Mucosa of descending colon (tissue), 3 donors: ENCODE data around the gene SH2D4B. TPM values are rescaled to one million over a fixed set of nuclear protein-coding genes. Genes with fewer than 3 reads are reported as not detected.
"Not testable (repeated sequence)": the region's sequence is repeated elsewhere in the genome, so short reads cannot be mapped to it uniquely, and the experiment has no call there.

Experiments
- ATAC-seq: fragments of 200-7000 bp; cut with Tn5 transposase; one replicate; pipeline ENCODE4 v1.9.1; 2020; ENCODE audit warnings: mild to moderate bottlenecking, moderate library complexity
- DNase-seq, 3 donors: peaks; one replicate each; pipeline ENCODE4 v3.0.0-alpha.2; 2020
- H3K36me3 ChIP-seq: fragments of 200-600 bp; one replicate; pipeline ENCODE4 v1.8.0; 2021; ENCODE audit warnings: low read depth, mild to moderate bottlenecking
- H3K4me1 ChIP-seq: fragments of 200-600 bp; one replicate; pipeline ENCODE4 v1.8.0; 2021; ENCODE audit warnings: low read depth, mild to moderate bottlenecking
- H3K4me3 ChIP-seq: fragments of 200-600 bp; one replicate; pipeline ENCODE4 v1.8.0; 2021; ENCODE audit warnings: mild to moderate bottlenecking
- H3K9me3 ChIP-seq: fragments of 200-600 bp; one replicate; pipeline ENCODE4 v1.8.0; 2021; ENCODE audit warnings: mild to moderate bottlenecking
- CTCF ChIP-seq: fragments of 200-600 bp; IDR thresholded peaks from one replicate; pipeline ENCODE4 v1.8.0; 2022; ENCODE audit warnings: antibody characterized with exemption, mild to moderate bottlenecking
- intact Hi-C, 2 donors: fragments of 100-400 bp; cut with DNase I in 1 of 2; cut with micrococcal nuclease in 1 of 2; formaldehyde crosslinking; loops; one replicate each; pipeline versions ENCODE4 v1.11.0 to v1.11.1; 2022; cut with DNase I, micrococcal nuclease
- total RNA-seq, 3 donors: library from RNA; stranded (reverse); fragmentation: NEBNext Ultra II Directional in 2 of 3; extraction: Animal tissue kit (Norgen Biotek cat#: 25700) in 2 of 3; gene quantifications; one replicate each; pipeline versions ENCODE4 v1.2.1 to v1.2.4, GENCODE V29; 2021 to 2023
- donor health status: DM: no; HTN: no; CAD: no; lungs with moderate emphysema.
- donor health status: DM: no; HTN: no; CAD: no.
- donor health status: DM: no; HTN: yes; CAD: no.

Gene SH2D4B
- total RNA-seq, 3 donors from 2014 or later: not detected

- H3K36me3 ChIP-seq: no peaks in the 10 kb centered on the region
- H3K9me3 ChIP-seq: no peaks in the 10 kb centered on the region
- no peak overlapping the region for H3K4me3 ChIP-seq
- DNase-seq (peak in 1 of 3 donors; percentile 33), ATAC-seq (peak; percentile 71)
- peaks cover 5% of the 10 kb centered on the region for H3K4me1 ChIP-seq
- intact Hi-C loops: no loop called here
- TF ChIP-seq CTCF: no peak
These were observed 8.1 kb upstream of the SH2D4B start for GRCh38 chr10:80529604-80530003.

GRCh38 chr10:80530251-80530650, 7.5 kb upstream of the SH2D4B start:
- peak in 2 of 3 donors; percentile 36 to 55 for DNase-seq
- no peaks in the 10 kb centered on the region for H3K36me3 ChIP-seq
- H3K9me3 ChIP-seq: no peaks in the 10 kb centered on the region
- peaks cover 5% of the 10 kb centered on the region for H3K4me1 ChIP-seq
- intact Hi-C loops: no loop called here
- no peak overlapping the region for H3K4me3 ChIP-seq
- ATAC-seq: peak; percentile 69
- TF ChIP-seq CTCF: no peak

- DNase-seq (no peak), ATAC-seq (no peak)
- H3K4me3 ChIP-seq: no peak overlapping the region
- intact Hi-C loops: no loop called here
- H3K4me1 ChIP-seq: peaks cover 5% of the 10 kb centered on the region
- H3K36me3 ChIP-seq: no peaks in the 10 kb centered on the region
- H3K9me3 ChIP-seq: no peaks in the 10 kb centered on the region
- TF ChIP-seq CTCF: no peak
These were observed 6.9 kb upstream of the SH2D4B start for GRCh38 chr10:80530816-80531215.

GRCh38 chr10:80532571-80532970, 5.1 kb upstream of the SH2D4B start:
- no peak for DNase-seq

GRCh38 chr10:80534059-80534458, 3.6 kb upstream of the SH2D4B start:
- DNase-seq, H3K4me1 ChIP-seq, H3K4me3 ChIP-seq, intact Hi-C loops, H3K36me3 ChIP-seq, ATAC-seq, H3K9me3 ChIP-seq: not testable (repeated sequence)

More at GRCh38 chr10:80532571-80532970, 5.1 kb upstream of the SH2D4B start:
- H3K9me3 ChIP-seq: no peaks in the 10 kb centered on the region
- TF ChIP-seq CTCF: no peak
- peaks cover 7% of the 10 kb centered on the region for H3K4me1 ChIP-seq
- intact Hi-C loops: no loop called here
- H3K4me3 ChIP-seq: no peak overlapping the region
- no peaks in the 10 kb centered on the region for H3K36me3 ChIP-seq
- no peak for ATAC-seq

DNA sequence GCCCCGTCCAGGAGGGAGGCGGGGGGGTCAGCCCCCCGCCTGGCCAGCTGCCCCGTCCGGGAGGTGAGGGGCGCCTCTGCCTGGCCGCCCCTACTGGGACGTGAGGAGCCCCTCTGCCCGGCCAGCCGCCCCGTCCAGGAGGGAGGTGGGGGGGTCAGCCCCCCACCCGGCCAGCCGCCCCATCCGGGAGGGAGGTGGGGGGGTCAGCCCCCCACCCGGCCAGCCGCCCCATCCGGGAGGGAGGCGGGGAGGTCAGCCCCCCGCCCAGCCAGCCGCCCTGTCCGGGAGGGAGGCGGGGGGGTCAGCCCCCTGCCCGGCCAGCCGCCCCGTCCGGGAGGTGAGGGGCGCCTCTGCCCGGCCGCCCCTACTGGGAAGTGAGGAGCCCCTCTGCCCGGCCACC, 3.1 kb upstream of the SH2D4B start:
- intact Hi-C loops, H3K36me3 ChIP-seq, H3K4me3 ChIP-seq, H3K9me3 ChIP-seq, DNase-seq, ATAC-seq, H3K4me1 ChIP-seq: not testable (repeated sequence)
